HG03139 (cell line): ENCODE data around the gene MAS1.
"Not testable (repeated sequence)": the region's sequence is repeated elsewhere in the genome, so short reads cannot be mapped to it uniquely, and the experiment has no call there.

Experiments used
- ATAC-seq: cut with Tn5 transposase; IDR thresholded peaks from one replicate; pipeline ENCODE4 v1.9.1; 2021; ENCODE audit not compliant: unreplicated experiment

The MAS1 gene

GRCh38 chr6:159890792-159891191, at the start of gene MAS1:
MAS1 (plus strand) TSS chr6:159890988; CDS start chr6:159906956, 15,968 bp downstream.
- no peak for ATAC-seq

- no peak for ATAC-seq
Observed at GRCh38 chr6:159842035-159842434, 48.8 kb upstream of the MAS1 start.

GRCh38 chr6:159844737-159845645, 45.8 kb upstream of the MAS1 start:
- no peak for ATAC-seq

- not testable (repeated sequence) for ATAC-seq
Observed at GRCh38 chr6:159848552-159848951, 42.2 kb upstream of the MAS1 start.

- ATAC-seq, result not testable (repeated sequence)
Observed at GRCh38 chr6:159849851-159850250, 40.9 kb upstream of the MAS1 start.

- ATAC-seq, result no peak
Observed at GRCh38 chr6:159852877-159853276, 37.9 kb upstream of the MAS1 start.

DNA sequence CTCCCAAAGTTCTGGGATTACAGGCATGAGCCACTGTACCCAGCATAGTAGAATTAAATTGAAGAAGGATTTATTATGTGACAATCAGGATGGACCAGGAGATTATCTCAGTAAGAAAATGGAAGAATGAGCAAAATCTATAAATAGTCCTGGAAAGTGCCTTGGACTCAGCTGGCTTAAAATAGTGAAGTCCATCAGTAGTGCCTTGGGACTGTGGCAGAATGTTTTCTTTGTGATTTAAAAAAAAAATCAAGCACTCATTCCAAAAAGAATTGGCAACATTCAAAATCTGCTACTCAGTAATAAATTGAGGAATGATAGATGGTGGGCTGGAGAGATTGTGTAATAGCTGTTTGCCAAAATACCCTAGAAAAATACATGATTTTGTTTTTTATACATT, 37.0 kb upstream of the MAS1 start:
- ATAC-seq, result no peak

GRCh38 chr6:159854959-159855358, 35.8 kb upstream of the MAS1 start:
- ATAC-seq, result no peak

- ATAC-seq, result no peak
Observed at GRCh38 chr6:159858259-159858658, 32.5 kb upstream of the MAS1 start.

DNA sequence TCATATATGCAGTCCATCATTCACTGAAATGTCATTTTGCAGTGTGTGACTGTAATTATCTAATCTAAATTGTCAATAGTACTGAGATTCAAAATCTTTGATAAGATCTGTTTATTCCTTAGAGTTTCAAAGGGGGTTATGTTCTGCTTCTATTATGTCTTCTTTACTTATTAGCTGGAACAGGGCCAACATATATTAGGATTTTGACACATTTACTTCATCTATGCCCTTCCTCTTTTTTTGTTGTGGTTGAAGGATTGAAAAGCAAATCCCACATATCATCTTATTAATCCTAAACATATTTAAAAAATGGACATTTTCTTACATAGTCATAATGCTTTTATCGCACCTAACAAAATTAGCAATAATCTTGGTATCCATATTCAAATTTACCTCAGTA, 30.3 kb upstream of the MAS1 start:
- no peak for ATAC-seq

DNA sequence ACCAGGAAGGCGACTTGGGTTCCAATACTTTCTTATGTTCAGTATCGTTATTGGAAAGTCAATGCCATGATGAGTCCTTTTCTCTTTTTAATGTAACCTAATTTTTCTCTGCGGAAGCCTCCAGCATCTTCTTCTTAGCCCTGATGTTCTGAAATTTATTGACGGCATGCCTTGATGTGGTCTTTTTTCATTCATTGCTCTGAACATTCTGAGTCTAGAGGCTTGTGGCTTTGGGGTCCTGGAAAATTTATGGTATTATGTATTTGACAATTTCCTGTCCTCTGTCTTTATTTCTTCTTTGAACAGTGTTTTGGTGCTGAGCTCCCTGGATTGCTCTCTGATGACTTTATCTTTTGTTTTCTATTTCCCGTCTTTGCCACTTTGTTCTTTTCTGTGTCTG, 28.7 kb upstream of the MAS1 start:
- ATAC-seq, result no peak

- ATAC-seq, result not testable (repeated sequence)
Observed at GRCh38 chr6:159863341-159863740, 27.4 kb upstream of the MAS1 start.

DNA sequence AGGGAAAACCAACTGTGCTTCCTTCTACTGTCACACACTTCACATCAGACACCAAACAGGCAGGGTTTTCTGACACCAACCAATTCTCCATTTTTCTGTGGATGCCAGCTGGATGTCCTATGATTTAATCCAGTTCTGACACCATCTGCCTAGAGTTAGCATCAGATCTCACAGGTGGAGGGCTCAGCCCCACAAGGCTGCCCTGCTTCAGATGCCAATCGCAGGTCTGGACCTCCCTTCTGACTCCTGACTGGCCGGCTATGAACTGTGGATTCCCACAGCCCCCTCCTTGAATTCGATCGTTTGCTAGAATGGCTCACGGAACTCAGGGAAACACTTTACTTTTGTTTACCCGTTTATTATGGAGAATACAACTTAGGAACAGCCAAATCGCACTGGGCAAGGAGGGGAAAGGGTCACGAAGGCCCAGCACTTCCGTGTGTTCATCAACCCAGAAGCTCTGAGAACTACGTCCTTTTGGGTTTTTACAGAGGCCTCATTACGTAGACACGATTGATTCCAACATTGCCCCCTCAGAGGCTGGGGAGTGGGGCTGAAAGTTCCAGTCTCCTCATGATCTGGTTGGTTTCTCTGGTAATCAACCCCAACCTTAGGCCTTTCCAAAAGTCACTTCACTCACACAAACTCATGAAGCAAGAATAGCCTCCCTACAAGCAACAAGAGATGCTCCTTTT, 25.4 kb upstream of the MAS1 start:
- ATAC-seq, result no peak

DNA sequence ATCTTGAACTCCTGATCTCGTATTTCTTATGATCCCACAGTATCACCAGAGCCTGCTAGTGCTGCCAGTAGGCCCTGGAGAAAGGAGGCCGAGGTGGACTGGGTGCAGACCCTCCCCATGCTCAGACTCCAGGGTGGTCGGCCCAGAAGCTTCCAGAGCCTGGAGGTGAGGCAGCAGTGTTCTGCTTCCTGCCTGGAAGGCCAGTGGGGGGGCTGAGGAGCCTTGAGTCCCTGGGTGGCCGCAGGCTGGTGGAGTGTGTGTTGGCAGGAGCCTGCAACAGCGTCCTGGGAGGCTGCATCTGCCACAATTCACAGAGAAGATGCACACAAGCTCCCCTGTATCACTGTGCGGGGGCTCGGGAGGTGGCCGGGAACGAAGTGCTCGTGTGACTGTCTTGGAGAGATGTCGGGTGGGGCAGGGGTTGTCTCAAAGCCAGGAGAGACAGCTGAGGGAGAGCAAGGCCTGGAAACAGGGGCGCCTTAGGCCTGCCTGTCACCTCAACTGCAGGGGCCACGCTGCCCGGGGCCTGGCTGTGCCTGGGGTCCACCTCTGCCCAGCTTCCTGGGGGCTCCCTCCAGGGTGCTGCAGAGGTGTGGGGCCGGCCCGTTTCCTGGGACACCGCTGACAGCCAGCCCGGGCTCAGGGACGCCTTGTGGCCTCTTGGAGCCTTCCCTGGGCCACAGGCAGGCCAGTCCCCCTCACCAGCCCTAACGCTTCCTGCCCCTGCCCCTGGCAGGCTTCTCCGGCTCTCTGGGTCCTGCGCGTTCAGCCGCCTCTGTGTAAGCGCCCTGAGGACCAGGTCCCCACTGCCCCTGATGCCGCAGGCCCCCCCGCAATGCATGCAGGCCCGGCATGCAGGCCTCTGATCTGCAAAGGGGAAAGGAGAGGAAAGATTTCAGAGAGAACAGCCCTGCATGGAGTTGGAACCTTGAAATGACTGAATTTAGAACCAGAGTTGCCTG, 24.2 kb upstream of the MAS1 start:
- ATAC-seq, result no peak

- ATAC-seq, result no peak
Observed at GRCh38 chr6:159871241-159871640, 19.5 kb upstream of the MAS1 start.

DNA sequence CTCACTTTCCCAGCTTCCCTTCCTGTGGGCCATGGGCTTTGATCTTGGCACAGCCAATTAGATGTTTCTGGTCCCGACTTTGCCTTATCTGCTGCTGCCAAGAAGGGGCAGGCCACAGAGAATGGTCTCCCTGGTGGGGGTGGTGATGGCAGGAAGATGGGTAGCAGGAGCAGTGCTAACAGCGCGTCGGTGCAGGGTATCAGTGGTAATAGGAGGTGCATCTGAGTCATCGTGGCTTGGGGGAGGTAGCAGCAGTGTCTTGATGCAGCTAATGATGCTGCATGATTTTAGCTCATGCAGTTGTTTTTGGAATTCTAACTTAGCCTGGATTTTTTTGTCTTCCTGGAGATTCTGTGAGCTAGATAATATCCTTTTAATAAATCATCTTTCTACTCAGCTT, 18.9 kb upstream of the MAS1 start:
- ATAC-seq, result no peak

GRCh38 chr6:159874435-159874834, 16.4 kb upstream of the MAS1 start:
- ATAC-seq, result no peak

DNA sequence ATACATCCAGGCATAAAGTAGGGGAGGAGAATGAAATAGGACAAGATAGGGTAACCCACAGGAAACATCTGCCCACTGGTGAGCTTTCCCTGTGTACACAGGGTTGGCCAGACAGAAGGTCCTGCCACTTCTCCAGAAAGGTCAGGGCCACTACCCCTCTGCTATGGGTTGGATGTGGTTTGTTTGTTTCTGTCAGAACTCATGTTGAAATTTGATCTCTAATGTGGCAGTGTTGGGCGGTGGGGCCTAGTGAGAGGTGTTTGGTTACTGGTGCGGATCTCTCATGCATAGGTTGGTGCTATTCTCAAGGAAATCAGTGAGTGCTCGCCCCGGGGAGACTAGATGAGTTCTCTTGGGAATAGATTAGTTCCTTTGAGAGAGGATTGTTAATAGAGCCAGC, 15.6 kb upstream of the MAS1 start:
- no peak for ATAC-seq

DNA sequence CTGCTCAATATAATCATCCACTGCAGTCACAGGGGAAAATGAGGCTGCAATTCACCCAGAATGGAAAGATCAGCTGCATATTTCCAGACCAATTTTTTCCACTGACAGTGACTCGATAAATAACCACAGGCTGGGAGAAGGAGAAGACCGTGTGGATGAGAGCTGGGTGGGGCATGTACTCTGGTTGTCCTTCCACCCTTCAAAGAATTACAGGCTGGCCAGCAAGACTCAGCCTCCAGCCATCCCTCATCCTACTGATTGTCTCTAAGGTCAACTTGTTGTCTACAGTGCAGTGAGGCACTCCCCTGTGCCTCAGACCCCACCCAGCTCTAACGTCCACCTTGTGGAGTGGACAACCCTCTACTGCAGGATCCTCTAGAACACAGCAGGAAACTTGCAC, 14.5 kb upstream of the MAS1 start:
- no peak for ATAC-seq

- no peak for ATAC-seq
Observed at GRCh38 chr6:159877256-159877808, 13.5 kb upstream of the MAS1 start.

DNA sequence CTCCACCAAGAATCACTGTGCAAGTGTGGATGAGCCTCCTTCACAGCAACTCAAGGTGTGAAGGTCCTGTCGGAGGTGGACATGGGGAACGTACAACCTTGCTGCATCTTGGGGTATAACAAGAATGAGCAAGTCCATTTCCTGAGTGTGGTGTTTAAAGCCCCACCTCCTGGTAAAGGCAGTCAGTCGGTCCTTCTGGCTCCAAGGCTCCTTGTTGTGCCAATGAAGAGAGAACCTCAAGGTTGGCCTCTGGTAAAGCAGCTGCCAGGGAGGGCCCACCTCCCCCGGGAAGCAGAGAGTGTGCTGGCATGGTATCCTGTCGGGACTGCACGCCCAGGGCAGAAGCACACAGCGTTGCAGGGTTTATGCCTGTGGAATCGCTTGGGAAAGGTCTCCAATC, 12.4 kb upstream of the MAS1 start:
- ATAC-seq, result no peak
